HEK293T (cell line): ENCODE data around the gene RYR1.

ENCODE experiments used
- ARNT ChIP-seq: fragments of 450-650 bp; IDR thresholded peaks from 2 replicates; pipeline ENCODE4 v1.6.1; 2017; ENCODE audit warnings: mild to moderate bottlenecking
- BHLHE40 ChIP-seq: fragments of 450-650 bp; IDR thresholded peaks from 2 replicates; pipeline ENCODE4 v1.6.1; 2016; ENCODE audit warnings: mild to moderate bottlenecking, moderate library complexity, borderline replicate concordance
- ELF4 ChIP-seq: fragments of 450-650 bp; IDR thresholded peaks from 2 replicates; pipeline ENCODE4 v1.6.1; 2017; ENCODE audit warnings: antibody characterized with exemption
- FOXA1 ChIP-seq: fragments of 450-650 bp; IDR thresholded peaks from 2 replicates; pipeline ENCODE4 v1.6.1; 2016; ENCODE audit warnings: mild to moderate bottlenecking
- FOXK2 ChIP-seq: fragments of 450-650 bp; IDR thresholded peaks from 2 replicates; pipeline ENCODE4 v1.6.1; 2016; ENCODE audit warnings: mild to moderate bottlenecking
- FOXM1 ChIP-seq: fragments of 450-650 bp; IDR thresholded peaks from 2 replicates; pipeline ENCODE4 v1.6.1; 2017; ENCODE audit warnings: mild to moderate bottlenecking, borderline replicate concordance
- HDGF ChIP-seq: fragments of 450-650 bp; IDR thresholded peaks from 2 replicates; pipeline ENCODE4 v1.6.1; 2017; ENCODE audit warnings: antibody characterized with exemption, borderline replicate concordance
- LEF1 ChIP-seq: fragments of 450-650 bp; IDR thresholded peaks from 2 replicates; pipeline ENCODE4 v1.6.1; 2017; ENCODE audit warnings: mild to moderate bottlenecking, borderline replicate concordance
- NFRKB ChIP-seq: fragments of 450-650 bp; IDR thresholded peaks from 2 replicates; pipeline ENCODE4 v1.6.1; 2016; ENCODE audit warnings: mild to moderate bottlenecking, moderate library complexity
- SP1 ChIP-seq: fragments of 450-650 bp; IDR thresholded peaks from 2 replicates; pipeline ENCODE4 v1.6.1; 2017
- SUZ12 ChIP-seq: fragments of 450-650 bp; IDR thresholded peaks from 2 replicates; pipeline ENCODE4 v1.6.1; 2016; ENCODE audit warnings: mild to moderate bottlenecking
- TARDBP ChIP-seq: fragments of 450-650 bp; IDR thresholded peaks from 2 replicates; pipeline ENCODE4 v1.6.1; 2016
- ZNF384 ChIP-seq: fragments of 450-650 bp; IDR thresholded peaks from 2 replicates; pipeline ENCODE4 v1.6.1; 2016
- TF ChIP-seq, protein P1 (sequence below): fragments of 450-650 bp; IDR thresholded peaks from 2 replicates; pipeline ENCODE4 v1.6.1; 2016

DNA sequence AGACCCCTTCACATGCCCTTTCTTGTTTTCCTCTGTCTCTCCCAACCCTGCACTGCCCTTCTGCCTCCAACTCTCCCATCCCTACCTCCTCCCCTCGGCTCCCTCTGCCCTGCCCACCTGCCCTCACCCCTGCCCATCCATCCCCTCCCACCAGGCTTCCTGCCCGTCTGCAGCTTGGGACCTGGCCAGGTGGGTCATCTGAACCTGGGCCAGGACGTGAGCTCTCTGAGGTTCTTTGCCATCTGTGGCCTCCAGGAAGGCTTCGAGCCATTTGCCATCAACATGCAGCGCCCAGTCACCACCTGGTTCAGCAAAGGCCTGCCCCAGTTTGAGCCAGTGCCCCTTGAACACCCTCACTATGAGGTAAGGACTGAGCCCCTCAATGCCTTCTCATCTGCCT, 35.7 kb downstream of the RYR1 start:
- TF ChIP-seq NFRKB: no peak
- no peak for TF ChIP-seq SP1
- no peak for TF ChIP-seq BHLHE40
- no peak for TF ChIP-seq ELF4
- TF ChIP-seq, protein P1, sequence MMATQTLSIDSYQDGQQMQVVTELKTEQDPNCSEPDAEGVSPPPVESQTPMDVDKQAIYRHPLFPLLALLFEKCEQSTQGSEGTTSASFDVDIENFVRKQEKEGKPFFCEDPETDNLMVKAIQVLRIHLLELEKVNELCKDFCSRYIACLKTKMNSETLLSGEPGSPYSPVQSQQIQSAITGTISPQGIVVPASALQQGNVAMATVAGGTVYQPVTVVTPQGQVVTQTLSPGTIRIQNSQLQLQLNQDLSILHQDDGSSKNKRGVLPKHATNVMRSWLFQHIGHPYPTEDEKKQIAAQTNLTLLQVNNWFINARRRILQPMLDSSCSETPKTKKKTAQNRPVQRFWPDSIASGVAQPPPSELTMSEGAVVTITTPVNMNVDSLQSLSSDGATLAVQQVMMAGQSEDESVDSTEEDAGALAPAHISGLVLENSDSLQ: no peak
- TF ChIP-seq SUZ12: no peak
- no peak for TF ChIP-seq ARNT
- TF ChIP-seq FOXM1: no peak
- no peak for TF ChIP-seq FOXA1
- no peak for TF ChIP-seq LEF1
- no peak for TF ChIP-seq FOXK2
- TF ChIP-seq TARDBP: no peak
- no peak for TF ChIP-seq HDGF
- no peak for TF ChIP-seq ZNF384
